Epithelial cell of proximal tubule (primary cell): ENCODE measurements around the gene TADA2B. TPM values are rescaled to one million over a fixed set of nuclear protein-coding genes. Genes with fewer than 3 reads are reported as not detected.

ENCODE experiments used
- DNase-seq: peaks from one replicate; pipeline ENCODE4 v3.0.0-alpha.2; 2011; ENCODE audit warnings: low read depth
- H3K4me3 ChIP-seq: 2 replicates; pipeline ENCODE4 v1.5.1; 2011; ENCODE audit warnings: low read depth, mild to moderate bottlenecking, low read length
- total RNA-seq: library from RNA; depleted of rRNA; stranded (reverse); fragments of >200 nt; gene quantifications from 2 replicates; pipeline ENCODE4 v1.2.3, GENCODE V29; 2015
- TF ChIP-seq, protein P1 (sequence below): conservative IDR thresholded peaks from 2 replicates; pipeline ENCODE4 v1.5.1; 2012; ENCODE audit warnings: low read depth, mild to moderate bottlenecking, low read length

TADA2B gene
- total RNA-seq, 1 donor from 2014 or later = 15.2 TPM

DNA sequence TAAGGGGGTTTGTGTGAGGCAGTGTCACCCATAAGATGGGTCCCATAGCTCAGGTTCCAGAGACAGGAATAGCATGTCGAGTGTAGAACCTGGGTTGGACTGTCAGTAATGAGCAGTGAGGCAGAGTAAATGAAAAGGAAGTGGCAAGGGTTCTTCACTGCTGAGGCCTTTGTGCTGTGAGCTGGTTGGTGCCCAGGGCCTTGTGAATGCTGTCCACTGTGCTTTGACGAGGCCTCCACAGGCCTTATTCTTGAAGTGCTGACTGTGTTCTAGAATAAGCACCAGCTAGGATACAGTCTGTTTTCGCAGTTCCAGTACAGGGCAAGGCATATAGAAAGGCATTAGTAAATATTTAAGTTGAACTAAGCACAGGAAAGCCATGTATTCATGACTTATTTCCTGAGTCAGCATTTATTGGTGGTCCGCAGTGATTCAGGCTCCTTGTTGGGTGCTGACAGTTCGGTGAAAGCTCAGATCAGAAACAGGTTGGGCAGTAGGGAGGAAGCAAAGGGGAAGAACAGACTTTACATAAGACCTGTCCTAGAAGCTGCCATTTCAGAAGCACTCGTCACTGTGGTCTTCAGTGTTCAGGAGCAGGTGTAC, 25.6 kb upstream of the TADA2B start:
- no peak for DNase-seq
- TF ChIP-seq, protein P1, sequence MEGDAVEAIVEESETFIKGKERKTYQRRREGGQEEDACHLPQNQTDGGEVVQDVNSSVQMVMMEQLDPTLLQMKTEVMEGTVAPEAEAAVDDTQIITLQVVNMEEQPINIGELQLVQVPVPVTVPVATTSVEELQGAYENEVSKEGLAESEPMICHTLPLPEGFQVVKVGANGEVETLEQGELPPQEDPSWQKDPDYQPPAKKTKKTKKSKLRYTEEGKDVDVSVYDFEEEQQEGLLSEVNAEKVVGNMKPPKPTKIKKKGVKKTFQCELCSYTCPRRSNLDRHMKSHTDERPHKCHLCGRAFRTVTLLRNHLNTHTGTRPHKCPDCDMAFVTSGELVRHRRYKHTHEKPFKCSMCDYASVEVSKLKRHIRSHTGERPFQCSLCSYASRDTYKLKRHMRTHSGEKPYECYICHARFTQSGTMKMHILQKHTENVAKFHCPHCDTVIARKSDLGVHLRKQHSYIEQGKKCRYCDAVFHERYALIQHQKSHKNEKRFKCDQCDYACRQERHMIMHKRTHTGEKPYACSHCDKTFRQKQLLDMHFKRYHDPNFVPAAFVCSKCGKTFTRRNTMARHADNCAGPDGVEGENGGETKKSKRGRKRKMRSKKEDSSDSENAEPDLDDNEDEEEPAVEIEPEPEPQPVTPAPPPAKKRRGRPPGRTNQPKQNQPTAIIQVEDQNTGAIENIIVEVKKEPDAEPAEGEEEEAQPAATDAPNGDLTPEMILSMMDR = no peak
- H3K4me3 ChIP-seq = no peak overlapping the region

DNA sequence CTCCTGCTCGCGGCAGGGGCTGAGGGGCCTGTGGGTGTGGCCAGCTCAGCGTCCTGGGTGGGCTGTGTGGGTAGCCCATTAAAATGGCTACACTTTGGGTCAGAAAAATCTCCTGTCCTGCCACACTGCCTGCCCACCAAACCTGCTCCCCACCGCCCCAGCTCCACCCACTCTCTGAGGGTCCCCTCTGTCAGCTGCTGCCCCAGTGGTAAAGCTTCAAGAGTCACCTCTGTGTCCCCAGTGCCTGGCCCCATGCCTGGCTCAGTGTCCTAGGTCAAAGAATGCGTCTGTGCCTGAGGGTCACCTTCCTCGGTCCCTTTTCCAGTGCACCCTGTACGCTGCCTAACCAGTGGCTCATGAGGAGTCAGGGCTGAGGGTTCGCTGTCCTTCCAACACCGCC, 24.9 kb upstream of the TADA2B start:
- DNase-seq = no peak
- TF ChIP-seq, protein P1 = no peak
- H3K4me3 ChIP-seq = no peak overlapping the region

DNA sequence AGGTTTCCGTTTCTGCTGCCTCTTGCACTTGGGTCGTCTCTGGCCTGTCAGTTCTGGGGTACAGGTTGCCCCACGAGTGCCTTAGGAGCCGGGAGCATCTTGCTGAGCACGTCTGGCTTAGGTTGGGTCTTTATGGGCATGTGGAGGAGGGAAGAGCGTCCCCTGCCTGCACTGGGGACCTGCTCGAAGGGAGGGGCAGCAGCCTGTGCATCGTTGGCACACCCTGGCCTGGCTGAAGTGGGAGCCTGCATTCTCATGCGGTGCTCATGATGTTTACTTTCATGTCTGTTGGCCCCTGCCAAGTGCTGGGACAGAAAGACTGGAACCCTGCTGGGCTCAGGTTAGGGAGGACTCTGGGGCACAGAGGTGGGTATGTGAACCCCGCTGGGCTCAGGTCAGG, 23.8 kb upstream of the TADA2B start:
- TF ChIP-seq, protein P1 = no peak
- H3K4me3 ChIP-seq = no peak overlapping the region
- DNase-seq = no peak

DNA sequence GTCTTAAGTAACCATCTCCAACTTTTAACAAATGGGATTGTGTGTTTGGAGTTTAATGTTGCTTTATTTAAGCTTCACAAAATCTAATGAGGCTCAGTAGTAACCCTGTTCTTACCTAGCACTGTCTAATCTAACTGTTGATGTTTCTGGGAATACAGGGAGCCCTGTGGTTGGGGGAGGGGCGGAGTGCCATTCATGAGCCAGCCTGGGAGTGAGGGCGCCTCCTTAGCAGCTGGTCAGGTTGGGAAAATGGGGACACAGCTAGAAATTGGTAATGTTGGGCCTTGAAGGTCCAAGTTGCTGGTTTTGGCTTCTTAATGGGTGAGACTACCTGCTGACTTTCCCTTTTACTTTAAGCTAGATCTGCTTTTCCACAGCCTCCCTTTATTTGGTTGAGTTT, 22.9 kb upstream of the TADA2B start:
- no peak for DNase-seq
- H3K4me3 ChIP-seq = no peak overlapping the region
- TF ChIP-seq, protein P1 = no peak

DNA sequence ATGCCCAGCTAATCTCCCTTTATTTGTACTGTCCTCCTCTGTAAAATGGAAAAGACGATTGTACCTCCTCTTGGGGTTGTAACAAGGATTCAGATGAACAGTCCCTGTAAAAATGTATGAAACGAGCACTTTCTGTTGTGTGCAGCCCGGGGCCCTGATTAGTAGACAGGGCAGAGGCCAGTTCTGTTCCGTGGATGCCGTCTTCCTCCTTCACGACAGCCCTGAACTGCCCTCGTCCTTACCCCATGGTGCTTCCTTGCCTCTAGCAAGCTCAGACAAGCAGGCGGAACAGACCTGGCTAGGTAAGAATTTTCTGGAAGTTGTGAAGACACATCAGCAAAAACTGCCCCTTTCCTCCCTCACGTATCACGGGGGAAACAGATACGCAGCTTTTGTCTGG, 22.3 kb upstream of the TADA2B start:
- no peak for DNase-seq
- no peak overlapping the region for H3K4me3 ChIP-seq
- TF ChIP-seq, protein P1 = no peak

DNA sequence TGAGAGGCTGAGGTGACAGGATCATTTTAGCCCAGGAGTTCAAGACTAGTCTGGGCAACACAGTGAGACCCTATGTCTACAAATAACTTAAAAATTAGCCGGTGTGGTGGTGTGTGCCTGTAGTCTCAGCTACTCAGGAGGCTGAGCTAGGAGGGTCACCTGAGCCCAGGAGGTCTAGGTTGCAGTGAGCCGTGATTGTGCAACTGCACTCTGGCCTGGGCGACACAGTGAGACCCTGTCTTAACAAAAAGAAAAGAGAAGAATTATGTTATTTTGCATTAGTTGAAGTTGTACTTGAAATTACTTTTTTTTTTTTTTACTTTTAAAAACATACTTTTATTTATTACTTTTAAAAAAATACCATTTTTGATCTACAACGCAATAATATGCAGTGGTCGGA, 21.8 kb upstream of the TADA2B start:
- no peak for DNase-seq
- no peak overlapping the region for H3K4me3 ChIP-seq
- TF ChIP-seq, protein P1 = no peak

DNA sequence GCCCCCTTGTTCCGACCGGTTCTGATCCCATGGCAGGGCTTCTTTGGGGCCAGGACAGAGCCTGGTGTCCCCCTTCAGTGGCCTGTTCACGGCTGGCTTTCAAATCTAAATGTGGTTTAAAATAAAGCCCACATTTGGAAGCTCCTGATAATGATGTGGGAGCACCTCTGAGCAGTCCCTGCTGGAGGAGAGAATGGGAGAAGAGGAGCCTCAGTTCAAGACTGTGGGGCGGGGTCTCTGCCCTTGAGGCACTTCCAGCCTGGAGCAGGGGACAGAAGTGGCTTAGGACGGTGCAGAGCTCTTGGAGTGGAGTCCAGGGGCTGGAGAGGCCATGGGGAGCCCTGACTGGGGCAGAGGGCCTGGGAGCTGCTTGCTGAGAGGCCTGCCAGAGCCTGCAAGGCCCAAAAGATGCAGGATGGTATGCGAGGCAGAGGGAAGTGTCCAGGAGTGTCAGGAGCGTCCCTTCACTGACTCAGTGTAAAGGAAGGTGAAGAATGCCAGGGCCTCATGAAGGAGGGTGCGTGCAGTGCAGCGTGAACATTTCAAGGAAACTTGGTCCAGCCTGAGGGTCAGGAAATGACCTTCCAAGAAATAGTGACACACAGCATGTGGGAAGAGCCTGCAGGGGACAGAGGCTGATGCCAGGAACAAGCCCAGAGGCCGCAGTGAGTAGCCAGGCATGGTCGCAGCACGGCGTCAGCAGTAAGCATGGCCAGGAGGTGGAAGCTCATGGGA, 21.1 kb upstream of the TADA2B start:
- no peak overlapping the region for H3K4me3 ChIP-seq
- TF ChIP-seq, protein P1 = no peak
- peak; percentile 85 for DNase-seq
